ENCODE results near the gene ADM2.

ADM2 gene

DNA sequence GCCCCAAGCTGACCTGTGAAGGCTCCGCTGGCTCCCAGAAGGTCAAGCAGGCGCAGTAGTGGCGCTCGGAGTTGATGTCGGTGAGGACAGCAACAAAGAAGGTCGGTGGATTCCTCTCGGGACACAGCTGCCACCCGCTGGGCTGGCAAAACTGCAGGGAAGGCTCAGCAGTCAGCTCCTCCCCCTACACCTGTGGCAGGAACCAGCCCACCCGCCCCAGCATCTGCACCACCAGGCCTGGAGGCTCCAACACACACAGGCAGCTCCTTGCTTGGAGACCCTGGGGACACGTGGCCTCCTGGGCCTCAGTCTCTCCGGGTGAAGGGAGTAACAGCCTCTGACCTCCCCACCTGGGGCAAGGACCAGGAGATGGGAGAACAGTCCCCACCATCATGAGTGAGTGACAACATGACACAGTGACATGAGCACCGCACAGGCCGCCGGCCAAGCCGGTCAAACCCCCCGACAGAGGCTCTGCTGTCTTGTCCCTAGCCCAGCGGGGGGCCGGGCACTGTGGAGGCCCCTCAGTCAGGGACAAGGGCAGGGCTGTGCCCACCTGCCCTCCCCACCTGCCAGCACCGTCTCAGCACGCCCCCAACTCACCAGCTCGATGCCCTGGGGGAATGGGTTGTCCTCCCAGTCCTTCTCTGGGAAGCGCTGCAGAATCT, 13.4 kb upstream of the ADM2 start:
- no peak for DNase-seq (ENCODE audit: low spot score)

DNA sequence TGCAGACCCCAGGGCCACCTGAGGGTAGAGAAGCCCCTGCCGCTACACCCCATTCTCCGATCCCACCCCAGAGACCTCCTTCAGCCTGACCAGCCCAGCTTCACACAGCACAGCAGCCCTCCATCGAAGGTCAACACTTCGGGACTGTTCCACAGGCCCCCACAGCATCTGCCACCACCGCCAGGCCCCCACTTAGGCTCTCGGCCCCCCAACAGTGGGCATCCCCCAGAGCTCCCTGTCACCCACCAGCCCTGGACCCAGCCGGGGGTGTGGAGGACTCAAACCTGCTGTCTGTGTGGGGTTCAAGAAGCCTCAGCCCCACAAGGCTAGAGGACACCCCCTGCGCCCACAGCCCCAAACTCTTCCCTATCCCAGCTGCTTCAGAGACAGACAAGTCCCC, 12.7 kb upstream of the ADM2 start:
- DNase-seq (ENCODE audit: low spot score), result no peak

DNA sequence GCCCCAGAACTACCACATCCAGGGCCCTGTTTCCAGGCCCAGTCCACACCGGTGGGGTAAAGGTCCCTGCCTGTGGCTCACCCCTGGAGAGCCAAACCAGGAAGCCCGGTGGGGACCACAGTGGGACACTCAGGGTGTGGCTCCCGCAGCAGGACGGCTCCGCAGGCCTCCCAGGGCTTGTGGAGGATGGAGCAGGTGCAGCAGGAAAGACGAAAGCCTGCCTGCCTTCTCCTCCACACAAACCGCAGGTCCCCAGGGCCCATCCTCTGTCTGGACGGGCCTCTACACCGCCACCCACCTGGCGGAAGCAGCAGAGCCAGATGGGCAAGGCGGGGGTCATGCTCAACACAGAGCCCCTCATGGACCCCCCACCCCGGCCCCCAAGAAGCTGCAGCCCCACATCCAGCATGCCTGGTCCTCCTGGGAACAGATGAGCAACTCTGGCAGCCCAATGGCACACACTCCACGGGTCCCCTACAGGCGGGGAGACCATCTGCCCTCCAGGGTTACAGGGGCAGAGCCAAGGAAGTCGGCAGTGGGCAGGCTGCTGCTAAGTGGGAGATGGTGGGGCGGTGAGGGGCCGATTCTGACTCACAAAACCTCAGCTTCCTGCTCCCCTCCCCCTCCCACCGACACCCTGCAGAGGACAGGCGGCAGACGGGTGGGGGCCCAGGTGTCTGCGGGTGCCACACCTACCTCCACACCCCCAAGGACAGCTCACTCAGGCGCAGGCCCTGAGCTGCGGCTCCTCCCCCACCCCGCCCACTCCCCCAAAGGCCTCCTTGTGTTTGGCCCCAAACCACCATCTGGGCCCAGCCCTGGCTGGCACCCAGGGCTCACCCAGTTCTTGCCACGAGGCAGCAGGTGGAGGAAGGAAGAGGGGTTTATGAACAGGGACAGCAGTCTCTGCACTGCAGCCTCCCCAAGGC, 11.7 kb upstream of the ADM2 start:
- DNase-seq (ENCODE audit: low spot score), result peak; percentile 81

DNA sequence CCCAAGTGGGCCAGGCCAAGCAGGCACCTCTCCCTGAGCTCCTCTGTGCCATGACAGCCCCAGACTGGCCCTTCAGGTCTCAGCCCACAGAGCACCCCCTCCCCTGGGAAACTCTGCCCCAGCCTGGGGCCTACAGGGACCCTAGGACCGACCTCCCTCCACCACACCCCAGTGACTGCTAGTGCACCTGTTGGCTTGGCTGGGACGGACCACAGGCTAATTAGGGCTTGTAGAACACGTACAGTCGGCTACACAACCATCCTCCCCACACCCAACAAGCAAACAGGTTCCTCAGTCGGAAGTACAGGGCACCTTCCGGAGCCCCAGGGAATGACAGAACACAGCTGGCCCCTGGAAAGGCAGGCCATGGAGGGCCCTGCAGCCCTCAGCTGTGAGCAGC, 10.9 kb upstream of the ADM2 start:
- DNase-seq (ENCODE audit: low spot score), result no peak

DNA sequence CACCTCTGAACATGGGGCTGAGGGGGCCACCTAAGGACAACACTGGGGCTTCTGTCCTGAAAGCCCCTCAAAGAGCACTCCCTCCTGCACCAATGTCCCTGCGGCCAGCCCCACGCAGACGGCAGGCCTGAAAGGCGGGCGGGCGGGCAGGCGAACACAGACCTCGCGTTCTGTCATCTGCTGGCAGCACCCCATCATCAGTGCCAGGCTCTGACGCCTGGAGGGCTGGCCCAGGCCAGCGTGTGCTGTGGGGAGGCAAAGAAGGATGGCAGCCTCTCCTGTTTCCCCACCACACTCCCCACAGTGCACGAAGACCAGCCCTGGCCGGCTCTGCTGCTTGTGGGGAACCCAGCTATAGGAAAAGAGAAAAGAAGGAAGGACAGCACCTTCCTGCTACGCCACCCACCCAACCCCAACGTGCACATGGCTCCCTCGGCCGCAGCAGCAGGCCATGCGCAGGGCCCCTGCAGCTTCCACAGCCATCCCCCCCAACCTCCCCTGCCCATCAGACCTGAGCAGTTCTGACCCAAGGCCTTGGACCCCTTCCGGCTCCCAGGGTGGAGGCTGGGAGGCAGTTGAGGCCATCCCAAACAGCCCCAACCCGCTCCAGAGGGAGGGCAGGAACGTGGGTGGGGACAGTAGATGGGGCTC, 10.0 kb upstream of the ADM2 start:
- DNase-seq (ENCODE audit: low spot score), result no peak

DNA sequence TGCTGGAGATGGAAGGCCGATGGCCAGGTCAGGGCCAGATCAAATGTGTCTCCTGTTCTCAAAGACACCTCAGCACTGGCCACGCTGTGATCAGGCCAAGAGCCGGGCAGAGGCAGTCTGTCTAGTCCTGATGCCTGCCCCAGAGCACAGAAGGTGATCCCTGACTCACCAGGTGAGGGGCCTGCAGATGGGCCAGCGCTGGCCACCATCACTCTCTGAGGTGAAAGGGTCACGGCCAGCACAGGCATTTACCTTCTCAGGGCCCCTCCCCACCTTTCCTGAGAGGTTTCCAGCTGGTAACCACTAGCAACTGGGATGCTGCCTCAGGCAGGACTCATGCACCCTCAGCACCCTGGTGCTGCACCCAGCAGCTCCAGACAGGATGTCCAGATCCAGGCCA, 9.4 kb upstream of the ADM2 start:
- no peak for DNase-seq (ENCODE audit: low spot score)

DNA sequence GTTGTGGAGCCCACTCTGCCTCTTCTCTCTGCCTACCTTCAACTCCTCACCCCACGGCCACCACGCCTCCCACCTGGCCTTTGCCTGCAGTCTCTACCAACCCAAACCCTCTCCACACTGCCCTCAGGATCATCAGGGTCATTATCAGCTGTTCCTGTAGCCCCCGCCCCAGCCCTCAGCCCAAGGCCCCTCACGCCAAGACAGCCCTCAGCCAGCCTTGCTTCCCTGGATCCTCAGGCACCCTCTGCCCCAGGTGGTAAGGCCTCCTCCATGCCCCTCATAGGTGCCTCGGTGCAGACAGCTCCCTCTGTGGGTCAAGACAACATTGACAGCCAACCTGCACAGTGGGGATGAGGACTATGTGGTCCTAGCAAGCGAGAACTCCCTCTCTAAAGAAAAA, 8.3 kb upstream of the ADM2 start:
- no peak for DNase-seq (ENCODE audit: low spot score)

DNA sequence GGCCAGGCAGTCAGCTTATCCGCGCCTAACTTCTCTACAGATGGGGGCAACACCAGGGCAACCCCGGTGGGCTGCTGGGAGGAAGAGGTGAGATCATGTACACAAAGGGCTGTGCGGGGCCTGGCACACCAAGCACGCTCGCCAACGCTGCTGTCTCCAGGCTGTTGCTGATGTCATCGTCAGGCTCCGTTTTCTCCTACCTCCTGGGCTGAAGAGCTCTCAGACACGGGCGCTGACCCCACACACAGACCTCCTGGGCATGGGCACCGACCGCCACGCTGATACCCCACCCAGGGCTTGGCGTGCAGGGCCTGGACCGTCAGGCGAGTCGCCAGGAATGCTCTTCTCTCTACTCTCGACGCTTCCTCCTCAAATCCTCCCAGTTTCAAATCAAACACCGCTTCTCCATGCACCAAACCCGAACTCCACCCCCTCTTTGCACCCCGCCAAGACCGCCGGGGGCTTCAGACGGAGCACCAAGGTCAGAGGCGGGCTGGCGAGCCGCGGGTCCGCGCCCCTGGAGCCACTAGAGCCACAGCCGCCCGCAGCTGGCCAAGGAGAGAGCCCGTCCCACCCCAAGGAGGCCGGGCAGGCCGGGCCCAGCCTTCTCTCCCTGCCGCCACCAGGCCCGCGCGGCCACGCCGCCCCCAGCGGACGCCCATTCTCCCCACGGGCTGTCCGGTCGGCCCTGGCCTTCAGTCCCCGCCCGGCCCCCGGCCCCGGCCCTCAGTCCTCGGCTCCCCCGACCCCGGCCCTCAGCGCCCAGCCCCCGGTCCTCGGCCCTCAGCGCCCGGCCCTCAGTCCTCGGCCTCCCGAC, 7.3 kb upstream of the ADM2 start:
- DNase-seq (ENCODE audit: low spot score), result no peak

DNA sequence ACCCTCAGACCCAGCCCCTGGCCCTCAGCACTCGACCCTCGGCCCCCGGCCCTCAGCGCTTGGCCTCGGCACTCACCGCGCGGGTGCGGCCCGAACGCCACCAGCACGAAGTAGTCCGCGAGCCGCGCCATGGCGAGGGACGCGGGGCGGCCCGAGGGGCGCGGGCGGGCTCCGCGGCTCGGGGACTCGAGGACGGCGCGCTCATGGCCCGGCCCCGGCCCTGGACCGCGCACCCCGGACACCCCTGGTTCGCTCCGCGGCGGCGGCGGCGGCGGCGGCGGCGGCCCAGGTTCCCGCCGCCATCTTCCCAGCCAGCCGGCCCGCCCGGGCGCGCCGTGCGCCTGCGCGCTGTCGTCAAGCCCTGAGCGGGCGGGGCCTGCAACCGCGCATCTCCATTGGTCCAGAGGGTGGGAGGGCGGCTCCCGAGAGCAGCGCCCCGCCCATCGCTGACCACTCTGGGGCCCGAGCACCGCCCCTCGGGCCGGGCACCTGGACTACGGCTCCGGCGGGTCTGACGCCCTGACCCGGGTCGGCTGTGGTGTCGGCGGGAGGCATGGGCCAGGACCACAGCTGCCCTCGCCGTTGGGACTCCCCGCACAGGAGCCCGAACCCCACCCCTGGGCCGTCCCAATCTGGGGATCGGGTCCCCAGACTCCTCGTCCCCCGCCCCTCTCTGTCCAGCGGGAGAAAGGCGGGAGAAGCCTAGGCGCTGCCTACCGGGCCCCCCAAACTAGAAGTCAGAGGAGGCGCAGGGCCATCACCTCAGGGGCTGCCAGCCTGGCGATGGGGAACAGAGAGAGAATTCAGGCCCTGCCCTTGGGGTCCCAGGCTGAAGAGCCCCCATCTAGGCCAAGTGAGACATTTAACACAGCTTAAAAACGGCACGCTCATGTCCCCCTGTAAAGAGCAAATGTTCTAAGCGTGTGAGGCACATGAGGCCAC, 6.4 kb upstream of the ADM2 start, which contains the start of gene SBF1:
Gene SBF1, minus strand, starts transcription at position 326 of the 942 bp plus-strand sequence. Its CDS starts 195 bp downstream, at position 131.
- peak; percentile 92 for DNase-seq (ENCODE audit: low spot score)

DNA sequence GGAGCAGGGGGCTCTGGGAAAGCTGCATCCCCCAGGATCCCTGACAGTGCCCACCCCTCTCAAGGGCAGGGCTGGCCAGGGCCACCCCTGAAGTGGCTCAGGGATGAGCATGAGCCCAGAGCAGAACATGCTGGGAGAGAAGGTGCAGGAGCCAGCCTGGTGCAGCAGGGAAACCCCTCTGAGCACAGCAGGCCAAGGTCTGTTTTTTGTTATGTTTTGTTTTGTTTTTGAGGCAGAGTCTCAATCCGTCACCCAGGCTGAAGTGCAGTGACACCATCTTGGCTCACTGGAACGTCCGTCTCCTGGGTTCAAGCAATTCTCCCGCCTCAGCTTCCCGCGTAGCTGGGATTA, 5.7 kb upstream of the ADM2 start:
- DNase-seq (ENCODE audit: low spot score), result no peak

DNA sequence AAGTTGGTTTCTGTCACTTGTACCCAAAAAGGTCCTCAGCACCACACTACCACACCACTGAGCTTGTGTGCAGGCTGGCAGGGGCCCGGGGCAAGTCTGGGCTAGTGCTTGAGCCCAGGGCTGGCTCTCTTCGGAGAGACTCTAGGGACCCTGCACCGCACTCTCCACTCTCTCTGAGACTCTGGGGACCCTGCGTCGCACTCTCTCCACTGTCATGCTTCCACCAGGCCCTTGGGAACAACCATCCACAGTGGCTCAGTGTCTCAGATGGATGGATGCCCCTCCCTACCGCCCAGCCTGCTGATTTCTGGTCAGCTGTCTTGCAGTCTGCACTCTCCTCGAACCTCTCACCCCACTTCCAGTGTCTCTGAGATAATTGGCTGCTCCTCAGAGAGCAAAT, 4.5 kb upstream of the ADM2 start:
- DNase-seq (ENCODE audit: low spot score), result no peak

DNA sequence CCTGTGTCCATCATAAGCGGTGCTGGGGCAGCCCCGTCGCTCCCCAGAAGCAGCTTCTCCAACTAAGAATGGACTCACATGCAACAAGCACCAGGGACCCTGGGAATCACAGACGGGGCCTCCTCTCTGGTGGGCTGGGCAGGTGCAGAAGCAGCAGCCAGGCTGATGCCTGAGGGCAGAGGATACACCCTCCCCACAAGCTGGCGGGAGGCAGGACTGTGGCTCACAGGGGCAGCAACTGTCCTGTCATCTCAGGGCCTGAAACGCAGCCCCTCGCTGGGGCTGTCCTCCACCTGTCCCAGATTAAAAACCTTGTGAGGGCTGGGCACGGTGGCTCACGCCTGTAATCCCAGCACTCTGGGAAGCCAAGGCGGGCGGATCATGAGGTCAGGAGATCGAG, 3.4 kb upstream of the ADM2 start:
- DNase-seq (ENCODE audit: low spot score), result no peak

DNA sequence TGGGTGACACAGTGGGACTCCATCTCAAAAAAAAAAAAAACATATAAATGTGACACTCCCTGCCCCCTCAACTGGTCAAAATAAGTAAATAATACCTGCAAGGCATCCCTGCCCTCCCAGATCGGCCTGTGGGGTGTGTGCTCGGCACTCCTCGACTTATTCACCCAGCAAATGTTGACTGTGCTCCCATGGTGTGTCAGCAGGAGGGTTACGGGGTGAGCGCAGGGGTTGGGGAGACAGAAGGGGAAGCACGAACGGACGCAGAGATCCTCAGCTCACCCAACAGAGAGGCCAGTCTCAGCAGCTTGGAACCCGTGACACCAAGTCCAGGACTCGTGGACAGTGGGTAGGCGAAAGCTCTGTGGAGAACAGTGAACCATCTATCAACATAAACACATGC, 1.6 kb upstream of the ADM2 start:
- DNase-seq (ENCODE audit: low spot score), result no peak

DNA sequence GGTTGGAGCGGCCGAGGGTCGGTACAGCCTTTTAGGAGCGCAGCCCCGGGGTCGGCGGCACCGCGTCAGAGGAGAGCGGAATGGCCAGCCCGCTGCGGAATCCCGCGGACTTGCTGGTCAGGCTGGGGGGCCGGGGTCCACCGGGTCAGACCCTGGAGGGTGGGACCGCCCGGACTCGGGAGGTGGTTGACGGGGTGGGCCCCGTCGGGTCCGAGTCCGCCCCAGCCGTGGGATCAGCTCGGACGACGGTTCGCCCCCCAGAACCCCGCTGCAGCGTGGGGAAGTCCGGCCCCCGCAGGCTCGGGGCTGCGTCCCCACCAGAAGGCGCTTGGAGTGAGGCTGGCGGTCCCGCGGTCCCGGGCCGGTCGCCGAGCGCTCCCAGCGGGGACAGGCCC, 301 bp upstream of the ADM2 start:
- DNase-seq (ENCODE audit: low spot score), result no peak

DNA sequence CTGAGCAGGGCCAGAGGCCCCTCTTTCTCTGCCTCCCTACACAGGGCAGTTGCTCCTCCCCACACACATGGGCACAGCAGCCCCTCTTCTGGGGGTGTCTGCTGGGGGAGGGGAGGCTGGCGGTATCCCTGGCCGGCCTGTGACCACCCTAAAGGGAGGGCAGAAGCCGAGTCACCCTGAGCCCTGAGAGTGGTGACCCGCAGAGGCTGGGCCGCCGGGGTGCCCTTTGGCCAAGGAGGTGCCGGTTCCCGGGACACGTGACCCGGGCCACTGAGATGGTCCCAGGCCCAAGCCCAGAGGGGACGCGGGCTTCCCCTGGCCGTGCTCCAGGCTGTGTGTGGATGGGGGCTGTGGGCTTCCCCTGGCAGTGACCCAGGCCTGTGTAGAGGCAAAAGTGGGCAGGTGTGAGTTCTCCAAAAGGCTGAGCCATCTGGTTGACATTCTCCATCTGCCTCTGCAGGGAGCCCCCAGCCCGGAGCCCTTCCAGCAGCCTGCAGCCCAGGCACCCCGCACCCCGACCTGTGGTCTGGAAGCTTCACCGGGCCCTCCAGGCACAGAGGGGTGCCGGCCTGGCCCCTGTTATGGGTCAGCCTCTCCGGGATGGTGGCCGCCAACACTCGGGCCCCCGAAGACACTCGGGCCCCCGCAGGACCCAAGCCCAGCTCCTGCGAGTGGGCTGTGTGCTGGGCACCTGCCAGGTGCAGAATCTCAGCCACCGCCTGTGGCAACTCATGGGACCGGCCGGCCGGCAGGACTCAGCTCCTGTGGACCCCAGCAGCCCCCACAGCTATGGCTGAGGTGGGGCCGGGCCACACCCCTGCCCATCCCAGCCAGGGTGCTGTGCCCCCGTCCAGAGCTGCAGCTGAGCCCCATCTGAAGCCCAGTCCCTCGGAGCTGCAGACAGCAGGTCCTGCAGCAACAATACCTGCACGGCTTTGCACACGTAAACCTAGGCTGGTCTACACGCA, 1.0 kb downstream of the ADM2 start:
- DNase-seq (ENCODE audit: low spot score), result no peak

DNA sequence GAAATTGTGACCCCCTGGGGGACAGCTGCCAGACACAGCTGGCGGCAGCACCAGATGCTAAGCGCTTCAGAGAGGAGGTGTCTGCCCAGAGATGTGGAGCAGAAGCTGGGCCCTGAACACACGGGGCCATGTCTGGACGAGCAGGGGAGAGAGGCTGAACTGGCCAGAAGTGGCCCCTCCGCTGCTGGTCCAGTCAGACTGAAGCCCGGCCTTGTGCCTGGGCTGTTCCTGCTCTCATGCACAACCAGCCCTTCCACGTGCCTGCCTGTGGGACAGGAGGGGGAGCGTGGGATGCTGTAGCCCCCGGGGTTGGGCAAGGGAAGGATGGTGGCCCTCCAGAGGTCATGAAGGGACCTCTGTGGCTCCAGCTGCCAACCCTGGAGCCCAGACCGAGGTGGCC, 1.8 kb downstream of the ADM2 start:
- no peak for DNase-seq (ENCODE audit: low spot score)

DNA sequence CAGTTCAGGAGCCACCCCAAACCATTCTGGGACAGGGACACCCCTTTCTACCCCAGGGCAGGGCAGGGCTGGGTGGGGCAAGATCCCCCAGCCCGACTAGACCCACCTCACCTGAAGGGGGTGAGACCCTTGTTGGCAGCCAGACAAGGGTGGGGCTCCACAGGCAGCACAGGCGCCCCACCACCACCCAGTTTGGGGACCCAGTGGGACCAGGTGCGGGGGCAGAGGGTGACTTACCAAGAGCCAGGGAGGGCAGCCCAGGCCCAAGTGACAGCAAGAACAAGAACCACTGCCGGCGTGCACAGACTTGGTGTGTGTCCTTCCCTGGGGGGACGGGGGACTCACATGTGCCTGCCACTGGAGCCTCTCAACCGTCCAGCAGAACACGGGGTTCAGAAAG, 2.2 kb downstream of the ADM2 start:
- DNase-seq (ENCODE audit: low spot score), result no peak

DNA sequence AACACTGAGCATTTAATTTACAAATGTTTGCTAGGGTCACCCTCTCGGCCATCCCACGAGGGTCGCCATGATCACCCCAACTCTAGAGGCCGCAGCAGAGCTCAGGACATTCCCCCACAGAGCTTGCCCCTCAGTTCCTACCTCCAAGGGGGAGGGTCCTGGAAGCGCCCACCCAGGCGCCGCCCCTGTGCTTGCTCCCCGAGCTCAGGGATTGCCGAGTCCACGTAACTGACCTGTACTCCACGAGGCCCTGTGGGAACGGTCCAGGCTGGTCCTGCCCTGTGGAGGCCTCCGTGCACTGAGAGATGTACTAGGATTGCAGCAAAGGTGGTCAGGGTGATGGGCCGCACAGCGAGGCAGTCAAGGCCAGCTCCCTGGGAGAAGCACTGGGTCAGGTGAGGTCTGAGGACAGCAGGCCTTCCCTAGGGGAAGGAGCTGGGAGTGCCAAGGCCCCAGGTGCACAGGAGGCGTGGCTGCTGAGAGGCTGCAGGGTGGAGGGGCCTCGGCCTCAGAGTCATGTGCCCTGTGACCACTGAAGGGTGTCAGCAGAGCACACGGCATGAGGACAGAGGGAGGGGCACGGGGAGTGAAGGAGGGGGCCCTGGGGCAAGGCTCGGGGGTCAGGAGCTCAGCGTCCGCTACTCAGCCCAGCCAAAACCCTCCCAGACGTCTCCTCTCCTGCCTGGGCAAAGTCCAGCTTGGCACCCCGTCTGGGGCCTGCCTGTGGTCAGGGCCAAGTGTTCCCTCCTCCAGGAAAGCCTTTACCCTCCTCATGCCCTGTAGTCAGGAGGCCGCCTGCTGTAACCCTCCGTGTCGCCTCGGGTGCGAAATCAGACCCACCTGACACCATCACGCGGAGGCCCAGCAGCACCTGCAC, 2.9 kb downstream of the ADM2 start:
- no peak for DNase-seq (ENCODE audit: low spot score)

All from LoVo (cell line).